K562 (cell line): ENCODE results near the gene CFAP53.

Source experiments
- ARID3B ChIP-seq: fragments of 250-450 bp; sonication (Bioruptor Pico); IDR thresholded peaks from 2 replicates; pipeline ENCODE4 v1.4.0; 2020; ENCODE audit warnings: borderline replicate concordance
- ETV6 ChIP-seq, 3 experiments: fragments of 150-350 bp in 1 of 3; sonication (generic) in 1 of 3; formaldehyde crosslinking in 1 of 3; IDR thresholded peaks; 2 replicates each; pipeline versions ENCODE4 v1.6.1 to v1.8.0; 2014 to 2022; ENCODE audit warnings: borderline replicate concordance in 2 of 3, low read depth in 2 of 3, antibody characterized with exemption in 1 of 3, low read length in 1 of 3, mild to moderate bottlenecking in 1 of 3, missing genetic modification reagents in 1 of 3
- EZH2 ChIP-seq: IDR thresholded peaks from 2 replicates; pipeline ENCODE4 v1.6.1; 2012; ENCODE audit warnings: low read depth, mild to moderate bottlenecking, inconsistent platforms, low read length, borderline replicate concordance
- GATA2 ChIP-seq: sonication (generic); formaldehyde crosslinking; IDR thresholded peaks from 2 replicates; pipeline ENCODE4 v1.4.0; 2020; ENCODE audit warnings: mild to moderate bottlenecking, missing genetic modification reagents
- HIVEP1 ChIP-seq: fragments of 250-450 bp; sonication (Bioruptor Pico); IDR thresholded peaks from 2 replicates; pipeline ENCODE4 v1.4.0; 2020; ENCODE audit warnings: mild to moderate bottlenecking
- MGA ChIP-seq: fragments of 450-650 bp; IDR thresholded peaks from 2 replicates; pipeline ENCODE4 v1.6.1; 2016; ENCODE audit warnings: mild to moderate bottlenecking, moderate library complexity
- PBX2 ChIP-seq, 2 experiments: IDR thresholded peaks in 1 of 2; conservative IDR thresholded peaks in 1 of 2; 2 replicates each; pipeline ENCODE4 v1.6.1; 2016; ENCODE audit warnings: low read depth in 2 of 2, mild to moderate bottlenecking in 1 of 2, missing compliant biosample characterization in 1 of 2, missing genetic modification characterization in 1 of 2, moderate library complexity in 1 of 2
- RNF2 ChIP-seq: sonication (generic); IDR thresholded peaks from 2 replicates; pipeline ENCODE4 v1.6.1; 2016
- SIX5 ChIP-seq, 2 experiments: IDR thresholded peaks; 2 replicates each; pipeline ENCODE4 v1.6.1; 2011; ENCODE audit warnings: low read length in 2 of 2, borderline replicate concordance in 1 of 2, low read depth in 1 of 2, mild to moderate bottlenecking in 1 of 2, moderate library complexity in 1 of 2; ENCODE audit not compliant: insufficient read depth in 1 of 2
- ZMIZ1 ChIP-seq, 2 experiments: fragments of 150-350 bp in 1 of 2; IDR thresholded peaks; 2 replicates each; pipeline ENCODE4 v1.6.1; 2012 to 2016; ENCODE audit warnings: low read depth in 2 of 2, low read length in 2 of 2, mild to moderate bottlenecking in 1 of 2, moderate library complexity in 1 of 2

- TF ChIP-seq GATA2 (CRISPR knock-in tag) (no peak), HIVEP1 (CRISPR knock-in tag) (no peak), ZMIZ1 (IDR thresholded peaks at IDR 0.05; ENCODE audit: low read depth in 2 of 2, low read length in 2 of 2) (no peak), EZH2 (no peak), MGA (no peak), ETV6 (IDR thresholded peaks at IDR 0.05; ENCODE audit: borderline replicate concordance in 1 of 2, low read depth in 2 of 2, low read length in 1 of 2) (no peak), ETV6 (CRISPR knock-in tag; IDR thresholded peaks at IDR 0.05; ENCODE audit: borderline replicate concordance) (no peak), ARID3B (CRISPR knock-in tag) (no peak), PBX2 (CRISPR knock-in tag; IDR thresholded peaks at IDR 0.05; ENCODE audit: low read depth) (no peak), PBX2 (tag; conservative IDR thresholded peaks at IDR 0.05; ENCODE audit: low read depth) (no peak), SIX5 (IDR thresholded peaks at IDR 0.05; ENCODE audit: borderline replicate concordance in 1 of 2, insufficient read depth in 1 of 2, low read depth in 1 of 2, low read length in 2 of 2) (no peak), RNF2 (no peak)
Observed at GRCh38 chr18:50282521-50283335, 16.4 kb upstream of the CFAP53 start.
